Measurements from ENCODE around the gene KIF14.

KIF14 gene

DNA sequence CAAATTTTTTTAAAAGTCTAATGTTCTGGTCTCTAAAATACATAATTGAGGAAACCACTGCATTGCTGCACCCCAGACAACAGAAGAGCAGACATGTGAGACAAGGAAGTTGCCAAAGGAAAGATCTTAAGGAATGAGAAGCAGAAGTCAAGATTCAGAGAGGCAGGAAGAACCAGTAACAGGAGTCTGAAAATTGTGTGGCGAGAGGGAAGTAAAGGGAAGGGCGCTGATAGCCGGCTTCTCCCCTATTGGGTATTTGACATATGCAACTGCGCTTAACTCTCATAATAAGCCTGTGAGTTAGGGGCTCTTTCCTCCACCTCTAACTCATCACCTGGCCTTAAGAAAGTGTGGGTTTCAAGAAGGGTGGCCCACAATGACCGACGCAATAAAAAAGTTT, 21.9 kb upstream of the KIF14 start:
- no peak for DNase-seq (ENCODE audit: low read depth)
- no peak overlapping the region for H3K4me3 ChIP-seq (ENCODE audit: low read depth, low read length)
- TF ChIP-seq, protein P1, sequence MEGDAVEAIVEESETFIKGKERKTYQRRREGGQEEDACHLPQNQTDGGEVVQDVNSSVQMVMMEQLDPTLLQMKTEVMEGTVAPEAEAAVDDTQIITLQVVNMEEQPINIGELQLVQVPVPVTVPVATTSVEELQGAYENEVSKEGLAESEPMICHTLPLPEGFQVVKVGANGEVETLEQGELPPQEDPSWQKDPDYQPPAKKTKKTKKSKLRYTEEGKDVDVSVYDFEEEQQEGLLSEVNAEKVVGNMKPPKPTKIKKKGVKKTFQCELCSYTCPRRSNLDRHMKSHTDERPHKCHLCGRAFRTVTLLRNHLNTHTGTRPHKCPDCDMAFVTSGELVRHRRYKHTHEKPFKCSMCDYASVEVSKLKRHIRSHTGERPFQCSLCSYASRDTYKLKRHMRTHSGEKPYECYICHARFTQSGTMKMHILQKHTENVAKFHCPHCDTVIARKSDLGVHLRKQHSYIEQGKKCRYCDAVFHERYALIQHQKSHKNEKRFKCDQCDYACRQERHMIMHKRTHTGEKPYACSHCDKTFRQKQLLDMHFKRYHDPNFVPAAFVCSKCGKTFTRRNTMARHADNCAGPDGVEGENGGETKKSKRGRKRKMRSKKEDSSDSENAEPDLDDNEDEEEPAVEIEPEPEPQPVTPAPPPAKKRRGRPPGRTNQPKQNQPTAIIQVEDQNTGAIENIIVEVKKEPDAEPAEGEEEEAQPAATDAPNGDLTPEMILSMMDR (IDR thresholded peaks at IDR 0.05; ENCODE audit: control insufficient read depth, extremely low read depth, insufficient read depth): no peak

DNA sequence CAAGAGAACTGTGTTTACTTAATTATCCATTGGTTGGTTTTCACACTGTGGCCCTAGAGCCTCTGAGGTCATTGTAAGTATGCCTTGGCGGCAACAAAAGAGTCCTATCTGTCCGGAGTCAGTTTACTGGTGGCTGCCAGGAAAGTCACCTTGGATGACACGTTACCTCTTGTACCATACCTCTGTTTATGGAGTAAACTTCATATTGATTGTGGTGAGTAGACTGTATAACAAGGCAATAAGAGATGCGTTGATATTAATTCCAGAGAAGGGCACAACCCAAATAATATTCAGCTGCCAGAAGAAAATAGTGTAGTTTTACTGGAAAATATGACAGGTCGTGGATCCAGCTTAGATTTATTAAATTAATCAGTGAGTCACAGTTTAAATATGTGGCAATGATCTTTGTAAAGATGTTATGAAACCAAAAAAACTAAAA, 20.4 kb upstream of the KIF14 start:
- peak; percentile 58 for DNase-seq (ENCODE audit: low read depth)
- H3K4me3 ChIP-seq (ENCODE audit: low read depth, low read length): no peak overlapping the region
- TF ChIP-seq, protein P1 (IDR thresholded peaks at IDR 0.05; ENCODE audit: control insufficient read depth, extremely low read depth, insufficient read depth): no peak

DNA sequence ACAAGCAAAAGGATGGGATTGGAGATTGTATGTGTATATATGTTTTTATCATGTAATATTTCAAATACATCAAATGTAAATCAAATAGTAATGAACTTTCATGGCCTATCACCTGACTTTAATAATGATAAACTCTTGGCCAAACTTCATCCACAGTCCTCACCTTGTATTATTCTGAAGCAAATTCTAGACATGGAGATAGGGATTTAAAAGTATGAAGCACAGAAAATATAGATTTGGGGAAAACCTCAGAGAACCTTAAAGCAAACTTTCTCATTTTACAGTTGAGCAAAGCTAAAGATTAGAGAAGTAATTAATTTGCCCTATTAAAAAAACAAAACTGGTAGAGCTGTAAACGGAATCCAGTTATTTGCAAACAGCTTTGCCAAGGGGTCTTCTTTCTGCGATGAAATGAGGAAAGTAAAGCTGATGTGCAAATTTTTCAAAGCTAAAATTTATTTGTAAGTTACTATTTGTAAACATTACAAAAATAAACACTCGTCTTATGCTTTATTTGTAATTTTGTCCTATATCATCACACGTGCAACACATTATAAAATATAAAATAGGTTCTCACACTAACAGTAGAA, 19.9 kb upstream of the KIF14 start:
- no peak overlapping the region for H3K4me3 ChIP-seq (ENCODE audit: low read depth, low read length)

DNA sequence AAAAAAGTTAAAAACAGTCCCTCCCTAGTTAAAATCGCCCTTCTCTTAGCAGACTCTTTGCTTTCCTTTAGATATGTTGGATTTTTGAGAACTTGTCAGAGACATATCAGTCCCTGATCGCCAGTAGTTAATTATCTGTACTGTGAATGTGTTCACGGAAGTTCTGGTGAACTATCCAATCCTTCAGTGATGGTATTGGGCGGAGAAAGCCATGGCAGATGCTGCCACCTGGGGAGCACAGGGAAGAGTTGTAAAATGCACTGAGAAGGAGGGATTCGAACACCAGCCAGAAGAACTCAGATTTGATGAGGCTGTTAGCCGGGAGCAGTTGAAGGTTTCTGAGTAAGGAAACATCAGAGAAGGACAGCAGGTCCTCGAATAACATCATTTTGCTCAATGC, 17.5 kb upstream of the KIF14 start:
- DNase-seq (ENCODE audit: low read depth): no peak
- TF ChIP-seq, protein P1 (IDR thresholded peaks at IDR 0.05; ENCODE audit: control insufficient read depth, extremely low read depth, insufficient read depth): peak; percentile 31
- no peak overlapping the region for H3K4me3 ChIP-seq (ENCODE audit: low read depth, low read length)

More for the DNA sequence above, 19.9 kb upstream of the KIF14 start:
- no peak for DNase-seq (ENCODE audit: low read depth)
- TF ChIP-seq, protein P1 (IDR thresholded peaks at IDR 0.05; ENCODE audit: control insufficient read depth, extremely low read depth, insufficient read depth): no peak

DNA sequence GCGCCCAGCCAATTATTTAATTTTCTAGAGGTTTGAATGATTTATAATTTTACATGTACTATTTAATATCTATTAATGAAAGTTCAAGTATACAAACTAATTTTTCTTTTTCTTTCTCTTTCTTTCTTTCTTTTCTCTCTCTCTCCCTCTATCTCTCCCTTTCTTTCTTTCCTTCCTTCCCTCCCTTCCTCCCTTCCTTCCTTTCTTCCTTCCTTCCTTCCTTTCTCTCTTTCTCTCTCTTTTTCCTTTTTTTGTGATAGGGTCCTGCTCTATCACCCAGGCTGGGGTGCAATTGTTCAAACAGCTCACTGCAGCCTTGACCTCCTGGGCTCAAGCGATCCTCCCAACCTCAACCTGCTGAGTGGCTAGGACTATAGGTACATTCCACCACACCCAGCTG, 16.1 kb upstream of the KIF14 start:
- DNase-seq (ENCODE audit: low read depth): no peak
- TF ChIP-seq, protein P1 (IDR thresholded peaks at IDR 0.05; ENCODE audit: control insufficient read depth, extremely low read depth, insufficient read depth): no peak
- no peak overlapping the region for H3K4me3 ChIP-seq (ENCODE audit: low read depth, low read length)

DNA sequence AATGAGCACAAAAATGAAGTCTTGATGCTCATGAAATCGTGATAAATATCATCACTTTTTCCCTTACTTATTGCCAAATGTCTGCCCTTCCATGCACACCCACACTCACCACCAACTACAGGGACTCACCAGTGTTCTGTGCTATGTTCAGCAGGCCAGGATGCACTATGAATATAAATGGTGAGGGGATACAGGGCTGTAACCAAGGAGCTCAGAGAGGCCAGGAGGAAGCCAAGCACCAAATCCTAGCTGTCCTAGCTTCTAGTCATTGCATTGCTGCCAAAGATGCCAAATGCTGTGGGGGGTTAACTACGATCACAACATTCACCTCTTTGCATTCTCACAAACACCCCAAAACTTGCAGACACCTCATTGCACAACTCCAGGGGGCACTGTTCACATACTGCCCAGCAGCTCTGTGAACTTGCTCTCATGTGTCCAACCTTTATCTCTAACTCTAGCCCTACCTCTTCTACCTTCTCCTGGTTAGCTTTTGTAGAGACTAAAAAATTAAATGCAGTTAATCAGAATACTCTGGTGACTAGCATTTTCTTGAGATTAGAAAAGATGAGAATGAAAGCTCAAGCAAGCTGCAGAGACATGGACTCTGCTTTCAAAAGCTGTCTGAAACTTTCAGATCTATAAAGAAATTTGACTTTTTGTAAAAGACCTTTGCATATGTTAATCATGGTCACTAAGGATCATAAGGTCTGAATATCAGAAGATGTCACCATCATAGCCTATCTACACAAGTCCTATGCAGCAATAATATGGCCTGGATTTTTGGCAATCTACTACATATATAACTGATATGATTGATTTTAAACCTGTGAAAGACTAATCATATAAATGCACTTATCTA, 13.9 kb upstream of the KIF14 start:
- no peak for DNase-seq (ENCODE audit: low read depth)
- H3K4me3 ChIP-seq (ENCODE audit: low read depth, low read length): no peak overlapping the region
- TF ChIP-seq, protein P1 (IDR thresholded peaks at IDR 0.05; ENCODE audit: control insufficient read depth, extremely low read depth, insufficient read depth): no peak

Measured in LNCaP clone FGC (cell line).